K562 (cell line): ENCODE results near the gene IRX6. TPM values are rescaled to one million over a fixed set of nuclear protein-coding genes. Genes with fewer than 3 reads are reported as not detected.

Experiments
- ATAC-seq: fragments of 200-7000 bp; cut with Tn5 transposase; 3 replicates; pipeline ENCODE4 v1.9.1; 2020; ENCODE audit warnings: moderate library complexity
- BruUV-seq: library from RNA; stranded (reverse); fragments of 400-500 nt; replicated peaks from 2 replicates; lab custom pipeline; 2021; lab: Mats Ljungman, UMichigan
- CTCF ChIA-PET: fragments of 300-600 bp; formaldehyde crosslinking; extraction: SDS; loops from one replicate; lab custom pipeline; 2021; ENCODE audit warnings: low intra/inter-chr PET ratio; lab: Yijun Ruan, JAX
- POLR2A ChIA-PET: fragments of 300-600, 350-650 bp; sonication (Branson Sonifier 250); formaldehyde crosslinking; extraction: SDS; loops from one replicate; lab custom pipeline; 2021; ENCODE audit warnings: antibody characterized with exemption, inconsistent platforms; lab: Yijun Ruan, JAX
- DNase-seq, 4 experiments: peaks; one replicate each; pipeline versions ENCODE4 v3.0.0 to v3.0.0-alpha.2; 2011 to 2018; ENCODE audit warnings: low spot score in 3 of 4, mixed read lengths in 3 of 4; ENCODE audit errors: extremely low read depth in 1 of 4
- FAIRE-seq: peaks from 2 replicates; lab custom pipeline; 2011; peaks lifted over from hg19 to GRCh38; lab: Jason Lieb, UNC
- H2AFZ ChIP-seq: 2 replicates; pipeline ENCODE4 v1.6.0; 2011; ENCODE audit warnings: low read depth, low read length, control low read depth, inconsistent platforms
- H3K27ac ChIP-seq: fragments of 200-600 bp; 3 replicates; pipeline ENCODE4 v1.8.0; 2011; ENCODE audit warnings: low read depth, mild to moderate bottlenecking, control low read depth, inconsistent platforms, low read length, moderate library complexity, mixed read lengths; ENCODE audit errors: extremely low read depth
- H3K27me3 ChIP-seq, 2 experiments: fragments of 300-600 bp in 1 of 2; 2 replicates in 1 of 2; 3 replicates in 1 of 2; pipeline versions ENCODE4 v1.6.0 to v1.8.0; 2011; ENCODE audit warnings: inconsistent platforms in 2 of 2, low read length in 2 of 2, mild to moderate bottlenecking in 1 of 2, mixed read lengths in 1 of 2, moderate library complexity in 1 of 2; ENCODE audit not compliant: control insufficient read depth in 2 of 2, insufficient read depth in 2 of 2
- H3K36me3 ChIP-seq: fragments of 300-600 bp; 3 replicates; pipeline ENCODE4 v1.8.0; 2011; ENCODE audit warnings: mild to moderate bottlenecking, low read length, inconsistent platforms; ENCODE audit not compliant: control insufficient read depth, insufficient read depth
- H3K4me1 ChIP-seq, 2 experiments: fragments of 200-600 bp in 1 of 2; replicated peaks in 1 of 2; 2 replicates in 1 of 2; 3 replicates in 1 of 2; pipeline versions ENCODE4 v1.5.1 to v1.8.0; 2011; ENCODE audit warnings: inconsistent platforms in 2 of 2, low read length in 2 of 2, mild to moderate bottlenecking in 1 of 2, mixed read lengths in 1 of 2, moderate library complexity in 1 of 2; ENCODE audit not compliant: control insufficient read depth in 2 of 2, insufficient read depth in 2 of 2
- H3K4me2 ChIP-seq: 2 replicates; pipeline ENCODE4 v1.6.1; 2011; ENCODE audit warnings: low read length, control low read depth, inconsistent platforms, mixed read lengths; ENCODE audit not compliant: insufficient read depth
- H3K4me3 ChIP-seq: fragments of 200-600 bp; sonication (generic), shearing (Covaris generic); 2 replicates; pipeline ENCODE4 v1.5.1; 2016; ENCODE audit warnings: control low read depth, inconsistent platforms
- H3K79me2 ChIP-seq: fragments of 200-600 bp; 3 replicates; pipeline ENCODE4 v1.8.0; 2011; ENCODE audit warnings: low read length, inconsistent platforms; ENCODE audit not compliant: control insufficient read depth, insufficient read depth
- H3K9ac ChIP-seq, 2 experiments: 2 replicates each; pipeline versions ENCODE4 v1.6.0 to v1.6.1; 2011; ENCODE audit warnings: low read depth in 2 of 2, low read length in 2 of 2, control low read depth in 1 of 2, inconsistent platforms in 1 of 2, mild to moderate bottlenecking in 1 of 2, mixed read lengths in 1 of 2; ENCODE audit not compliant: insufficient read depth in 1 of 2
- H3K9me1 ChIP-seq: one replicate; pipeline ENCODE4 v1.6.0; 2011; ENCODE audit warnings: inconsistent platforms, mild to moderate bottlenecking, low read length, moderate library complexity; ENCODE audit not compliant: control insufficient read depth, insufficient read depth
- H3K9me3 ChIP-seq: replicated peaks from 2 replicates; pipeline ENCODE4 v1.5.1; 2011; ENCODE audit warnings: low read depth, low read length, inconsistent platforms; ENCODE audit not compliant: control insufficient read depth, insufficient read depth
- H4K20me1 ChIP-seq: replicated peaks from 2 replicates; pipeline ENCODE4 v1.6.1; 2011; ENCODE audit warnings: low read length, inconsistent platforms, mixed read lengths; ENCODE audit not compliant: control insufficient read depth, insufficient read depth
- ETS1 ChIP-seq: conservative IDR thresholded peaks from 2 replicates; pipeline ENCODE4 v1.6.1; 2011; ENCODE audit warnings: low read depth, mild to moderate bottlenecking, low read length; ENCODE audit not compliant: control insufficient read depth
- GTF2E2 ChIP-seq: fragments of 200-800 bp; sonication (Bioruptor generic); IDR thresholded peaks from 2 replicates; pipeline ENCODE4 v1.6.1; 2016; ENCODE audit warnings: missing genetic modification characterization, missing compliant biosample characterization
- HDGF ChIP-seq: fragments of 450-650 bp; IDR thresholded peaks from 2 replicates; pipeline ENCODE4 v1.6.1; 2016
- HNRNPLL ChIP-seq: fragments of 200-400 bp; formaldehyde crosslinking; IDR thresholded peaks from 2 replicates; pipeline ENCODE4 v1.6.1; 2017; ENCODE audit warnings: low read length, low read depth, mild to moderate bottlenecking; ENCODE audit not compliant: poor library complexity, severe bottlenecking
- HNRNPUL1 ChIP-seq: fragments of 200-400 bp; formaldehyde crosslinking; IDR thresholded peaks from 2 replicates; pipeline ENCODE4 v1.6.1; 2017; ENCODE audit warnings: low read length
- KLF1 ChIP-seq: fragments of 450-650 bp; IDR thresholded peaks from 2 replicates; pipeline ENCODE4 v1.6.1; 2016; ENCODE audit warnings: missing genetic modification characterization, missing compliant biosample characterization
- MTA3 ChIP-seq: fragments of 450-650 bp; formaldehyde crosslinking; IDR thresholded peaks from 2 replicates; pipeline ENCODE4 v1.6.1; 2017; ENCODE audit warnings: mild to moderate bottlenecking, borderline replicate concordance
- NCOA6 ChIP-seq: fragments of 450-650 bp; IDR thresholded peaks from 2 replicates; pipeline ENCODE4 v1.6.1; 2017; ENCODE audit warnings: mild to moderate bottlenecking
- TFE3 ChIP-seq: fragments of 450-650 bp; formaldehyde crosslinking; IDR thresholded peaks from 2 replicates; pipeline ENCODE4 v1.4.0; 2020; ENCODE audit warnings: mild to moderate bottlenecking, mixed read lengths
- USF2 ChIP-seq: sonication (generic); formaldehyde crosslinking; IDR thresholded peaks from 2 replicates; pipeline ENCODE4 v1.5.0; 2020; ENCODE audit warnings: missing genetic modification reagents
- VEZF1 ChIP-seq: fragments of 200-800 bp; sonication (Bioruptor generic); IDR thresholded peaks from 2 replicates; pipeline ENCODE4 v1.6.1; 2017; ENCODE audit warnings: missing genetic modification characterization, missing compliant biosample characterization
- XRCC4 ChIP-seq: IDR thresholded peaks from one replicate; pipeline ENCODE4 v1.6.1; 2011; ENCODE audit not compliant: insufficient read depth, insufficient read length; ENCODE audit errors: extremely low read depth
- YBX1 ChIP-seq: fragments of 450-650 bp; IDR thresholded peaks from 2 replicates; pipeline ENCODE4 v1.7.1; 2016; ENCODE audit warnings: mild to moderate bottlenecking
- ZBTB7A ChIP-seq: IDR thresholded peaks from 2 replicates; pipeline ENCODE4 v1.6.1; 2011; ENCODE audit warnings: low read depth, mild to moderate bottlenecking, low read length, moderate library complexity, borderline replicate concordance; ENCODE audit not compliant: control insufficient read depth
- ZNF282 ChIP-seq: sonication (generic); formaldehyde crosslinking; IDR thresholded peaks from 2 replicates; pipeline ENCODE4 v1.8.1; 2023; ENCODE audit warnings: missing genetic modification reagents
- ZNF431 ChIP-seq: sonication (generic); formaldehyde crosslinking; IDR thresholded peaks from 2 replicates; pipeline ENCODE4 v1.8.0; 2022; ENCODE audit warnings: mild to moderate bottlenecking, missing genetic modification reagents
- ZNF75A ChIP-seq: fragments of 450-650 bp; formaldehyde crosslinking; IDR thresholded peaks from 2 replicates; pipeline ENCODE4 v1.4.0; 2020; ENCODE audit warnings: mild to moderate bottlenecking
- WGBS: fragments of 100-300 bp; shearing (Covaris generic); methylation state at CpG from one replicate; pipeline ENCODE4 v1.1.6; 2016; ENCODE audit warnings: low coverage, mixed read lengths; ENCODE audit not compliant: insufficient coverage; ENCODE audit errors: missing lambda C conversion rate; 5-methylcytosine and 5-hydroxymethylcytosine counted together
- in situ Hi-C: fragments of 300-500 bp; cut with MboI; formaldehyde crosslinking; loops from 4 replicates; pipeline ENCODE4 v1.15.0; 2018; ENCODE audit warnings: inconsistent platforms, mixed read lengths
- intact Hi-C: fragments of 100-400 bp; cut with micrococcal nuclease; formaldehyde crosslinking; loops from 2 replicates; pipeline ENCODE4 v1.14.2; 2022
- polyA plus RNA-seq, 8 experiments: library from polyadenylated mRNA; depleted of rRNA in 4 of 8; stranded (reverse) in 5 of 8; unstranded in 3 of 8; fragments of >200 nt; fragmentation: Nextera tagmentation in 2 of 8; fragmentation: Illumina TruSeq in 1 of 8; extraction: Ambion mirVana in 2 of 8; extraction: Trizol in 1 of 8; gene quantifications; 2 replicates each; pipeline versions ENCODE4 v1.2.1 to v1.2.3, GENCODE V29; 2011 to 2014; ENCODE audit warnings: inconsistent platforms in 1 of 8, missing spikeins in 1 of 8
- total RNA-seq, 7 experiments: library from RNA; depleted of rRNA in 6 of 7; stranded (reverse); fragments of >200 nt in 6 of 7; fragmentation: Illumina TruSeq in 2 of 7; extraction: Trizol in 2 of 7; gene quantifications; 2 replicates each; pipeline versions ENCODE4 v1.2.1 to v1.2.3, GENCODE V29; 2011 to 2021; ENCODE audit warnings: low replicate concordance in 1 of 7

Gene IRX6
- total and polyA plus RNA-seq, 9 of the 15 experiments (the other 6 are each of a cell fraction or from before 2014, with no cell fraction given) = 0.07 to 0.29 (median 0.14) TPM; not detected in 4

- TF ChIP-seq ETS1 = no peak
- no peak for TF ChIP-seq ZNF75A
- no peak for TF ChIP-seq ZNF431
- no peak for TF ChIP-seq YBX1
- no peak for TF ChIP-seq VEZF1 (CRISPR knock-in tag)
Observed at GRCh38 chr16:55274391-55274790, 49.6 kb upstream of the IRX6 start (continued).

GRCh38 chr16:55275167-55275566, 48.8 kb upstream of the IRX6 start:
- Histone ChIP-seq H3K4me1 (no peaks in the 10 kb centered on the region), H3K27me3 (no peaks in the 10 kb centered on the region; a peak in 2 of 5 replicates), H3K4me3 (no peak overlapping the region), H3K4me2 (no peak overlapping the region), H3K79me2 (no peaks in the 10 kb centered on the region), H3K36me3 (no peaks in the 10 kb centered on the region), H3K9me1 (no peaks in the 10 kb centered on the region), H3K27ac (no peak overlapping the region), H3K9ac (no peak overlapping the region), H3K9me3 (no peaks in the 10 kb centered on the region), H4K20me1 (no peaks in the 10 kb centered on the region), H2AFZ (no peak overlapping the region)
- intact Hi-C loops (no loop called here), in situ Hi-C loops (no loop called here)
- DNase-seq (no peak), FAIRE-seq (no peak), ATAC-seq (no peak)
- BruUV-seq = no TSS peak
- WGBS = 0% methylated on average over 3 of the region's 3 CpGs
- ChIA-PET CTCF (no interaction called here), POLR2A (no interaction called here)
- TF ChIP-seq KLF1 (tag) (no peak), USF2 (no peak), HNRNPUL1 (no peak), NCOA6 (no peak), XRCC4 (no peak), ZBTB7A (no peak), MTA3 (no peak), ZNF282 (no peak), HDGF (no peak), HNRNPLL (no peak), TFE3 (no peak), GTF2E2 (no peak)
